GM23248 (cell line): Measurements from ENCODE around the gene ZCCHC4.

Source experiments
- EZH2 ChIP-seq: fragments of 200-600 bp; sonication (generic); IDR thresholded peaks from 2 replicates; pipeline ENCODE4 v1.6.1; 2018; ENCODE audit warnings: antibody characterized with exemption, mild to moderate bottlenecking; ENCODE audit not compliant: insufficient read depth, poor library complexity, severe bottlenecking
- EZH2phosphoT487 ChIP-seq: fragments of 200-600 bp; sonication (generic); IDR thresholded peaks from 2 replicates; pipeline ENCODE4 v1.6.1; 2018; ENCODE audit warnings: antibody characterized with exemption, moderate library complexity, mild to moderate bottlenecking, low read depth; ENCODE audit not compliant: insufficient read depth

GRCh38 chr4:25413261-25413660 lies 100.7 kb downstream of the ZCCHC4 start:
- no peak for TF ChIP-seq EZH2
- TF ChIP-seq EZH2phosphoT487 = no peak
